Pulmonary artery endothelial cell (primary cell): ENCODE measurements around the gene NPEPPS. TPM values are rescaled to one million over a fixed set of nuclear protein-coding genes. Genes with fewer than 3 reads are reported as not detected.
"Not testable (repeated sequence)": the region's sequence is repeated elsewhere in the genome, so short reads cannot be mapped to it uniquely, and the experiment has no call there.

Source experiments
- DNase-seq: peaks from one replicate; pipeline ENCODE4 v3.0.0-alpha.2; 2011; ENCODE audit warnings: low read depth, low spot score
- total RNA-seq: library from RNA; depleted of rRNA; stranded (reverse); fragments of >200 nt; gene quantifications from 2 replicates; pipeline ENCODE4 v1.2.3, GENCODE V29; 2014

The NPEPPS gene
- total RNA-seq, 1 donor from 2014 or later, result 81.4 TPM

GRCh38 chr17:47560517-47561043 lies 29.7 kb downstream of the NPEPPS start:
- DNase-seq, result not testable (repeated sequence)

- not testable (repeated sequence) for DNase-seq
Observed at GRCh38 chr17:47561698-47562405, 30.9 kb downstream of the NPEPPS start.

DNA sequence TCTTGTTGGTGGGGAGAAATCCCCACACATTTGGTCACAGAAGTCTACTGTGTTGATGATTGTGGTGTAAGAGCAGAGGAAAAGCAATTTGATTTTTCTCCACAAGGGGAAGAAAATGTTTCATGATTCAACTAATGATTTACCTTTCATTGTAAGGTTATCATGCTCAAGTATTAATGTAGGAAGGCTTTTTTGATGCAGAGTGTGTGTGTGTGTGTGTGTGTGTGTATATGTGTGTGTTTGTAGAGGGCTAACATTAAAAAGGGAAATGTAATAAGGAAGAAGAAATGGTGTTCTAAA lies 31.4 kb downstream of the NPEPPS start:
- DNase-seq, result not testable (repeated sequence)

DNA sequence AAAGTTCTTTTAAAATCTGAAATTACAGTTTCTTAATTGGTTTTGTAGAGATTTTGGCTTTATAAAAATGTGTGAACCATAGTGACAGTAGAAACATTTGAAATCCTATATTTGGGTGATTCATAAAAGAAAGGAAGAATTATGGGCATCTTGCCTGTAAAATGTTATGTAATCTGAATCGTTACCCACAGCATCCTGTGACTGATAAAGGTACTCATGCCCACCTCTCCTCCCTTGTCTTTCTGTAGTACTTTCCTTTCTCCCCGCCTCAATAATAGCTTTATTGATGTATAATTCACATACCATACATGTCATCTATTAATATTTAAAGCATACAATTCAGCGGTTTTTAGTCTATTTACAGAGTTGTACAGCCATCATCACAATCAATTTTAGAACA lies 36.4 kb downstream of the NPEPPS start:
- DNase-seq, result not testable (repeated sequence)

DNA sequence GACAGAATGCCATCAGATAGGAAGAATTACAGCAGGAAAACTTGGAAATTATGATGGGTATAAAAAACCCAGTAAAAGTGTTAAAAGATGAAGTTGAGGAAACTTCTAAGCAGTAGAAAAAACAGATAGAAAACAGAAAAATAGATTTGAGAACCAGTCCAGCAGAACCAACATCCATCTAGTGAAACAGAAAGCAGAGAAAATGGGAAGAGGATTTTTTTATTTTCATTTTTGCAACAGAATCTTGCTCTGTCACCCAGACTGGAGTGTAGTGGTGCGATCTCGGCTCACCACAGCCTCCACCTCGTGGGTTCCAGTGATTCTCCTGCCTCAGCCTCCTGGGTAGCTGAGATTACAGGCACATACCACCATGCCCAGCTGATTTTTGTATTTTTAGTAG lies 41.7 kb downstream of the NPEPPS start:
- not testable (repeated sequence) for DNase-seq

DNA sequence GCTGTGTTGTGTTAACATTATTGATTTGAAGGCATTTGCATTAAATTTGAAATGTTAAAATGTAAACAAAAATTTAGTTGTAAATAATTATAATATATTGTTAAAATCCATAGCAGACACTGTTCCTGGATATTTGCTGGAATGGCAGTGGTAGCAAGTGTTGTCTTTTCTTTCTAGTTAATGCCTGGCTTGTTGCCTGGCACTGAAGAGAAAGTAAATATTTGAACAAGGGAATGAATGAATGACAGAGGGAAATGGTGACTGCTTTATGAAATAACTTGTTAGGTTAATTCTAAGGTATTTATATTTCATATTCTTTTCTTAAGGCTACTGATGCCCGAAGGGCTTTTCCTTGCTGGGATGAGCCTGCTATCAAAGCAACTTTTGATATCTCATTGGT lies 51.5 kb downstream of the NPEPPS start:
- not testable (repeated sequence) for DNase-seq

DNA sequence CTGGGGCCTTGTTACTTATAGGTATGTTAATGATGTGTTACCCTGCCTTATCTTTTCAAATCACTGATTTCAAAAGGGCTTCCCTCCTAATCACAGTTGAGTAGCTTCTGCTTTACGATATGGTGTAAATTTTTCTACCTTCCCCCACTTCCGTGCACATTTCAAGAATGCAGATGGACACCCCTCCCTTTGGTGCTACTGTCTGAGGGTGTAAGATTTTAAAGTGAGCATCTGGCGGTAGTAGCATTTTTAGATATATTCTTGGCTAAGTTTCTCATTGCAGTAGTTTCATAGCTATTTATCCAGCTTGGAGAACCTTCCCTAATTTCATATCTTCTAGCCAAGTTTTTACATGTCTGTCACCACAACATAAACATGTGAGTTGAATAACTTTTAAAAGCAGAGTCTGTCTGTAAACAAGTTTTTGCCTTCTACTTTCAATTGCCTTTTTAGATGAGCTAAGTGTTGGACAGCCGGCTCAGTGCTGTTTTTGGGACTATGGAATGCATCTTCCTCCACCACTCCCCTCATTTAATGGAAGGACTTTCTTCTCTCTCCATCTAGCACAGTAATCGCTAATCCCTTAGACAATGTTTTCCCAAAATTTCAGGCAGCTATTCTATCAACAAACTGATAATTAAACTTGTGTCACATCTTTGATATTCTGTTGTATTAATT lies 55.6 kb downstream of the NPEPPS start:
- DNase-seq, result not testable (repeated sequence)

GRCh38 chr17:47593522-47593921 lies 62.6 kb downstream of the NPEPPS start:
- DNase-seq, result not testable (repeated sequence)

DNA sequence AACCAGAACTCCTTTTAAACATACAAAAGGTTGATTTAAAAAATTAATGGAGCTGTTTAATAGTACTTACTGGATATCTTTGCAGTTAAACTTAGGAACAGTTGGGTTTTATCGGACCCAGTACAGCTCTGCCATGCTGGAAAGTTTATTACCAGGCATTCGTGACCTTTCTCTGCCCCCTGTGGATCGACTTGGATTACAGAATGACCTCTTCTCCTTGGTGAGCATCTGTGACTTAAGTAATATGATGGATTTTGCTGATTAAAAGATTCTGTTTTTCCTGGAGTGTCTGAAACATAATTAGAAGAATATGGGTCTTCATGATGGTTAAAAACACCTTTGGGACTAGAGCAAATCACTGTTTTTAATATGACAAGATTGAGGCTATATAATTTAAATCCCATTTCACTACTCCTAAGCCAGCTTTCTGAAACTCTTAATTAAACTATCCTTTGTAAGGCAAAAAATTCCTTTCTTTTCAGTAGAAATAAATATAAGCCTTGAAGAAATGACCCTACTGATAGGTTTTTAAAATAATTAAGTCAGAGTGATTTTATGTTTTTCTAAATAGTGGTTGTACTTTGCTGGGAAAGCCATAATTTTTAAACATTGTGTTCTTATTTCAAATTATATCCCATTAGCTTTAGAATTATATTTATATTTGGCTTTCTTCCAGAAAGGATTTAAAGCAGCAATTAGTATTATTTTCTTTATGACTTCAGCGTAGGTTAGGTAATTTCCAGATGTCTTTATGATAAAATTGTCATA lies 73.1 kb downstream of the NPEPPS start:
- DNase-seq, result no peak

- DNase-seq, result no peak
Observed at GRCh38 chr17:47604598-47604927, 73.7 kb downstream of the NPEPPS start.

GRCh38 chr17:47605011-47605410 lies 74.1 kb downstream of the NPEPPS start:
- DNase-seq, result no peak

DNA sequence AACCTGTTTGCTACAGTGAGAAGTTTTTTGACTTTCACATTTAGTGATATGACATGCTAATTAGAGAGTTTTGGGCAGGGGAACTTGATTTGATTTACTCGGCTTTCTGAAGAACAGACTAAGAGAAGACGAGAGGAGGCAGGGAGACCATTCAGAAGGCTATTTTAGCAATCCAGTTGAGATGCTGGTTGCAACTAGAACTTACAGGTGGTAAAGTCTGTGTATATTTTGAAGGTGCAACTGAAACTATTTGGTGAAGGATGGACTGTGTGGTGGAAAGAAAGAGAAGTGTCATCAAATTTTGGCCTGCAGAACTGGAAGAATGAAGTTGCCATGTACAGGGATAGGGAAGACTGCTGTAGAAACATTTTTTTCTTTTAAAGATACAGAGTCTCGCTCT lies 76.6 kb downstream of the NPEPPS start:
- DNase-seq, result no peak

GRCh38 chr17:47611372-47612350 lies 80.8 kb downstream of the NPEPPS start:
- no peak for DNase-seq

GRCh38 chr17:47615766-47616424 lies 85.0 kb downstream of the NPEPPS start:
- DNase-seq, result no peak

GRCh38 chr17:47618410-47618809 lies 87.5 kb downstream of the NPEPPS start:
- no peak for DNase-seq

GRCh38 chr17:47620503-47621245 lies 89.8 kb downstream of the NPEPPS start:
- no peak for DNase-seq

DNA sequence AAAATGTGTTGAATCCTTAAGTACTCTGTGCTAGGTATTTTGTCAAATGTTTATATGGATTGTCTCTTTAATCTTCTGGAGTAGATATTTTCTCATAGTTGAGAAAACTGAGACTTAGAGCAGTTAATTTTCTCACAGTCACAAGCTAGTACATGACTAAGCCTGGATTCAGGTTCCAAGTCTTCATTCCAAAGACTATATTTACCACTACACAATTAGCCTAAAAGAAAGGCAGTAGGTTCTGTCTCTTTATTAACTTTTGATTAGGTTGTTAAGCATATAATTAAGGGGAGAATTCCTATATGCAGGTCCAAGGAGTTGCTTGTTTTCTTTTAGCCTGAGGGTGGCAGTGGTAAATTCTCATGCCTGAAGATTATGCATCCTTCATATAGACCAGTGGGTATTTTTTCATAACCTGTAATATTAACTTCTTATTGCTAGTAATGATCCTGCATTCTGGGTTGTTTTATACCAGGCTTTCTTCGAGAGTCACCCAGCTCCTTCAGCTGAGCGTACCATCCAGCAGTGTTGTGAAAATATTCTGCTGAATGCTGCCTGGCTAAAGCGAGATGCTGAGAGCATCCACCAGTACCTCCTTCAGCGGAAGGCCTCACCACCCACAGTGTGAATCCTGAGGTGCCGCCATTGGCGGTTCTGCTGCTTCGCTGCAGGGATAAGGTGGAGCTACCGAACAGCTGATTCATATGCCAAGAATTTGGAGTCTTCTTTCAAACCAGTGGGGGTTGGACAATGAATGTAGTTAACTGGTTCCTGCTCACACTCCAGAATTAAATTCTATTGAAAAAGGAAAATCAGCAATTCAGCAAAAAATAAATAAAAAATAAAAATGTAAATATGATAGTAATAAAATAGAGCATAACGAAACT lies 90.6 kb downstream of the NPEPPS start:
- DNase-seq, result peak; percentile 57

DNA sequence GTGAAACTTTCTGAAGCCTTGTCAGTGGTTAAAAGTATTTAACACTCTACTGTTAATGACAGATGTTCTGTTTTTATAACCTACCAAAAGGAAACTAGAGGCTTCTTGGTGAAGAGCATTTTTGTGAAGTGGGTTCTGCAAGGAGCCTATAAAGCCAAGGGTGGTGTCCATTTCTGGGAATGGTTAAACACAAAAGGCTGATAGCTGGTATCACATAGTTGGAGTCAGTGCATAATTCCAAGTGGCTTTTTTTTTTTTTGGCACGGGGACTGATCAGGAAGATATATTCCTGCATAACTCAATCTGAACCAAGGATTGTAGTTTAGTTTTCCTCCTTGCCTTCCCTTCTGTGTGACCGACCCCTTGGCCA lies 91.3 kb downstream of the NPEPPS start:
- no peak for DNase-seq

DNA sequence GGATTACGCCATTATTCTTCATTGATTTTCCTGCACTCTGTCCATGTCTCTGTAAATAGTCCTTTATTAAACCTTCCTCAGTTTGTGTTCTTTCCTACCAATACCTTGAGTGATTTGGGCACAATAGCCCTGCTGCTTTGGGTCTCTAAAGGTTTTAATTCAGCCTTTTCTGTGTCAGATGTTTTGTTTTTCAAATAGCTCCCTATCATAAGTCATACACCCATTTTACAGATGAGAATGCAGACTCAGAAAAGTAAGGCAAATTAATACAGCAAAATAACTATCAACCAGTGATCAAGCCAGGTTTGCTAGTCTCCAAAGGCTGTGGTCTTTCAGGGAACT lies 93.8 kb downstream of the NPEPPS start:
- DNase-seq, result no peak
